ENCODE data around the gene CDH24. TPM values are rescaled to one million over a fixed set of nuclear protein-coding genes. Genes with fewer than 3 reads are reported as not detected.

The CDH24 gene
- total and polyA plus RNA-seq, 2 of the 13 experiments (the other 11 are each of a cell fraction or from before 2014, with no cell fraction given), result 0.69 to 0.99 TPM

DNA sequence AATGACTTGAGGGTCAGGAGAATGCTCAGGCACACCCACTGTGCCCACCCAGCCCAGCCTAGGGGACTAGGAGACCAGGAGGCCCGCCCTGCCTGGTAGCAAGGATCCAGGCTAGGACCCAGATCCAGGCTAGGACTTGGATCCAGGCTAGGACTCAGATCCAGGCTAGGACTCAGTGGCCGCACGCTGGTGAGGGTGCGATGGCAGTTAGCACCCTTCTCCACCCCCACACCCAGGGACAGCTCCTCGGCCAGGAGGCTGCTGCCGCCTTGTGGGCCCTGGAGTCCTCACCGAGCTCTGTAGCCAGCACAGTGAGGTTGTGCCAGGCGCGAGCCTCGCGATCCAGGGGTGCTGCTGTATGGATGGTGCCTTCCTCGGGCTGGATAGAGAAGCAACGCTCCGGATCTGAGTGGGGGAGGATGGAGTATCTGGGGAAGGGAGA lies 5.1 kb downstream of the CDH24 start (continued):
- TF ChIP-seq STAT5B (CRISPR knock-in tag; IDR thresholded peaks at IDR 0.05) (no peak), PTBP1 (IDR thresholded peaks at IDR 0.05; ENCODE audit: low read depth, low read length, poor library complexity, severe bottlenecking) (no peak), JDP2 (CRISPR knock-in tag; IDR thresholded peaks at IDR 0.05; ENCODE audit: borderline replicate concordance) (no peak), MAFK (conservative IDR thresholded peaks at IDR 0.05 in 1 of 2, IDR thresholded peaks at IDR 0.05 in 1 of 2; ENCODE audit: low read length in 2 of 2) (no peak), SYNCRIP (IDR thresholded peaks at IDR 0.05; ENCODE audit: insufficient read depth, low read depth, low read length) (no peak), NFIC (IDR thresholded peaks at IDR 0.05; ENCODE audit: low read length) (no peak), GLI4 (CRISPR knock-in tag; IDR thresholded peaks at IDR 0.05; ENCODE audit: borderline replicate concordance) (no peak), IRX3 (CRISPR knock-in tag; IDR thresholded peaks at IDR 0.05; ENCODE audit: borderline replicate concordance, low read depth) (no peak), ZNF547 (CRISPR knock-in tag; IDR thresholded peaks at IDR 0.05) (no peak; the same call in 1 of the 2 replicates), KLF15 (CRISPR knock-in tag; IDR thresholded peaks at IDR 0.05; ENCODE audit: borderline replicate concordance) (no peak), MLLT10 (CRISPR knock-in tag; IDR thresholded peaks at IDR 0.05) (no peak), ELF4 (CRISPR knock-in tag; IDR thresholded peaks at IDR 0.05; ENCODE audit: borderline replicate concordance) (no peak), SIN3A (IDR thresholded peaks at IDR 0.05; ENCODE audit: borderline replicate concordance, low read depth, low read length) (no peak), ZNF451 (CRISPR knock-in tag; IDR thresholded peaks at IDR 0.05) (peak; percentile 70; the same call in 1 of the 2 replicates), WIZ (CRISPR knock-in tag; IDR thresholded peaks at IDR 0.05) (no peak), FIP1L1 (IDR thresholded peaks at IDR 0.05; ENCODE audit: borderline replicate concordance, insufficient read depth, low read depth, low read length) (no peak), ZNF501 (CRISPR knock-in tag; IDR thresholded peaks at IDR 0.05) (no peak), SNRNP70 (IDR thresholded peaks at IDR 0.05; ENCODE audit: low read depth, low read length) (no peak), SUZ12 (IDR thresholded peaks at IDR 0.05; ENCODE audit: low read depth, low read length) (no peak), NFYB (CRISPR knock-in tag; IDR thresholded peaks at IDR 0.05) (no peak), ZSCAN20 (CRISPR knock-in tag; IDR thresholded peaks at IDR 0.05; ENCODE audit: borderline replicate concordance) (no peak)
- TF ChIP-seq, protein P1, sequence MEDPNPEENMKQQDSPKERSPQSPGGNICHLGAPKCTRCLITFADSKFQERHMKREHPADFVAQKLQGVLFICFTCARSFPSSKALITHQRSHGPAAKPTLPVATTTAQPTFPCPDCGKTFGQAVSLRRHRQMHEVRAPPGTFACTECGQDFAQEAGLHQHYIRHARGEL (CRISPR knock-in tag; IDR thresholded peaks at IDR 0.05), result no peak
- TF ChIP-seq, protein P2, sequence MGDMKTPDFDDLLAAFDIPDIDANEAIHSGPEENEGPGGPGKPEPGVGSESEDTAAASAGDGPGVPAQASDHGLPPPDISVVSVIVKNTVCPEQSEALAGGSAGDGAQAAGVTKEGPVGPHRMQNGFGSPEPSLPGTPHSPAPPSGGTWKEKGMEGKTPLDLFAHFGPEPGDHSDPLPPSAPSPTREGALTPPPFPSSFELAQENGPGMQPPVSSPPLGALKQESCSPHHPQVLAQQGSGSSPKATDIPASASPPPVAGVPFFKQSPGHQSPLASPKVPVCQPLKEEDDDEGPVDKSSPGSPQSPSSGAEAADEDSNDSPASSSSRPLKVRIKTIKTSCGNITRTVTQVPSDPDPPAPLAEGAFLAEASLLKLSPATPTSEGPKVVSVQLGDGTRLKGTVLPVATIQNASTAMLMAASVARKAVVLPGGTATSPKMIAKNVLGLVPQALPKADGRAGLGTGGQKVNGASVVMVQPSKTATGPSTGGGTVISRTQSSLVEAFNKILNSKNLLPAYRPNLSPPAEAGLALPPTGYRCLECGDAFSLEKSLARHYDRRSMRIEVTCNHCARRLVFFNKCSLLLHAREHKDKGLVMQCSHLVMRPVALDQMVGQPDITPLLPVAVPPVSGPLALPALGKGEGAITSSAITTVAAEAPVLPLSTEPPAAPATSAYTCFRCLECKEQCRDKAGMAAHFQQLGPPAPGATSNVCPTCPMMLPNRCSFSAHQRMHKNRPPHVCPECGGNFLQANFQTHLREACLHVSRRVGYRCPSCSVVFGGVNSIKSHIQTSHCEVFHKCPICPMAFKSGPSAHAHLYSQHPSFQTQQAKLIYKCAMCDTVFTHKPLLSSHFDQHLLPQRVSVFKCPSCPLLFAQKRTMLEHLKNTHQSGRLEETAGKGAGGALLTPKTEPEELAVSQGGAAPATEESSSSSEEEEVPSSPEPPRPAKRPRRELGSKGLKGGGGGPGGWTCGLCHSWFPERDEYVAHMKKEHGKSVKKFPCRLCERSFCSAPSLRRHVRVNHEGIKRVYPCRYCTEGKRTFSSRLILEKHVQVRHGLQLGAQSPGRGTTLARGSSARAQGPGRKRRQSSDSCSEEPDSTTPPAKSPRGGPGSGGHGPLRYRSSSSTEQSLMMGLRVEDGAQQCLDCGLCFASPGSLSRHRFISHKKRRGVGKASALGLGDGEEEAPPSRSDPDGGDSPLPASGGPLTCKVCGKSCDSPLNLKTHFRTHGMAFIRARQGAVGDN (CRISPR knock-in tag; IDR thresholded peaks at IDR 0.05), result peak; percentile 80
- TF ChIP-seq, protein P3, sequence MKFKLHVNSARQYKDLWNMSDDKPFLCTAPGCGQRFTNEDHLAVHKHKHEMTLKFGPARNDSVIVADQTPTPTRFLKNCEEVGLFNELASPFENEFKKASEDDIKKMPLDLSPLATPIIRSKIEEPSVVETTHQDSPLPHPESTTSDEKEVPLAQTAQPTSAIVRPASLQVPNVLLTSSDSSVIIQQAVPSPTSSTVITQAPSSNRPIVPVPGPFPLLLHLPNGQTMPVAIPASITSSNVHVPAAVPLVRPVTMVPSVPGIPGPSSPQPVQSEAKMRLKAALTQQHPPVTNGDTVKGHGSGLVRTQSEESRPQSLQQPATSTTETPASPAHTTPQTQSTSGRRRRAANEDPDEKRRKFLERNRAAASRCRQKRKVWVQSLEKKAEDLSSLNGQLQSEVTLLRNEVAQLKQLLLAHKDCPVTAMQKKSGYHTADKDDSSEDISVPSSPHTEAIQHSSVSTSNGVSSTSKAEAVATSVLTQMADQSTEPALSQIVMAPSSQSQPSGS (CRISPR knock-in tag; IDR thresholded peaks at IDR 0.05), result no peak
- TF ChIP-seq, protein P4, sequence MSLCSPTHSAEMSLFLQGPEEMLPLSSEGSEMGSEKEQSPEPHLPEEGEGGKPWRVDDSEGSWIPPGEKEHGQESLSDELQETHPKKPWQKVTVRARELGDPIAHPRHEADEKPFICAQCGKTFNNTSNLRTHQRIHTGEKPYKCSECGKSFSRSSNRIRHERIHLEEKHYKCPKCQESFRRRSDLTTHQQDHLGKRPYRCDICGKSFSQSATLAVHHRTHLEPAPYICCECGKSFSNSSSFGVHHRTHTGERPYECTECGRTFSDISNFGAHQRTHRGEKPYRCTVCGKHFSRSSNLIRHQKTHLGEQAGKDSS (CRISPR knock-in tag; IDR thresholded peaks at IDR 0.05; ENCODE audit: borderline replicate concordance, low read depth), result 0 out of 2 replicates have a peak, but pooled peaks have one; percentile 84
